H1 (cell line): ENCODE data around the gene WWP2. TPM values are rescaled to one million over a fixed set of nuclear protein-coding genes. Genes with fewer than 3 reads are reported as not detected.

Experiments
- CTCF ChIA-PET: fragments of 300-600 bp; sonication (Branson Sonifier 250); formaldehyde crosslinking; loops from one replicate; lab custom pipeline; 2021; ENCODE audit not compliant: partially characterized antibody; lab: Charles Lee
- POLR2A ChIA-PET: fragments of 300-600 bp; sonication (Branson Sonifier 250); formaldehyde crosslinking; loops from one replicate; lab custom pipeline; 2021; ENCODE audit warnings: inconsistent platforms; ENCODE audit not compliant: partially characterized antibody; lab: Charles Lee
- DNase-seq, 2 experiments: peaks; one replicate each; pipeline versions ENCODE4 v3.0.0 to v3.0.0-alpha.2; 2010 to 2022; ENCODE audit warnings: low spot score in 2 of 2, low read depth in 1 of 2, mixed read lengths in 1 of 2
- FAIRE-seq: peaks from 2 replicates; lab custom pipeline; 2011; peaks lifted over from hg19 to GRCh38; lab: Jason Lieb, UNC
- H2AFZ ChIP-seq: 2 replicates; pipeline ENCODE4 v1.8.1; 2012; ENCODE audit warnings: low read length, inconsistent platforms
- H2AK5ac ChIP-seq: 2 replicates; pipeline ENCODE4 v1.6.1; 2013; ENCODE audit warnings: low read depth, low read length
- H2BK120ac ChIP-seq: replicated peaks from 2 replicates; pipeline ENCODE3; 2013; ENCODE audit warnings: low read depth, low read length, inconsistent platforms
- H2BK12ac ChIP-seq: 2 replicates; pipeline ENCODE4 v1.6.1; 2013; ENCODE audit warnings: low read depth, low read length
- H2BK15ac ChIP-seq: 2 replicates; pipeline ENCODE4 v1.6.1; 2013; ENCODE audit warnings: low read length
- H2BK20ac ChIP-seq: 2 replicates; pipeline ENCODE4 v1.6.1; 2013; ENCODE audit warnings: low read length
- H2BK5ac ChIP-seq: 2 replicates; pipeline ENCODE4 v1.6.1; 2013; ENCODE audit warnings: low read depth, low read length
- H3K14ac ChIP-seq: 2 replicates; pipeline ENCODE4 v1.6.1; 2013; ENCODE audit warnings: inconsistent platforms; ENCODE audit not compliant: insufficient read length
- H3K18ac ChIP-seq: 2 replicates; pipeline ENCODE4 v1.6.1; 2013; ENCODE audit warnings: low read length; ENCODE audit errors: extremely low read depth
- H3K23ac ChIP-seq: 2 replicates; pipeline ENCODE4 v1.6.1; 2013; ENCODE audit warnings: inconsistent platforms; ENCODE audit not compliant: insufficient read length
- H3K23me2 ChIP-seq: 2 replicates; pipeline ENCODE4 v1.6.1; 2013; ENCODE audit warnings: low read depth, low read length
- H3K27ac ChIP-seq: 2 replicates; pipeline ENCODE4 v1.6.1; 2011; ENCODE audit warnings: low read depth, low read length, inconsistent platforms
- H3K27me3 ChIP-seq, 4 experiments: replicated peaks in 1 of 4; 1 replicate in 1 of 4; 2 replicates in 3 of 4; pipeline versions ENCODE4 v1.6.1 to v1.8.1; 2011 to 2013; ENCODE audit warnings: low read length in 3 of 4, mild to moderate bottlenecking in 3 of 4, inconsistent platforms in 2 of 4, mixed read lengths in 2 of 4, moderate library complexity in 1 of 4; ENCODE audit not compliant: control insufficient read depth in 3 of 4, insufficient read depth in 3 of 4; ENCODE audit errors: extremely low read depth in 1 of 4
- H3K36me3 ChIP-seq, 4 experiments: 2 replicates each; pipeline versions ENCODE4 v1.6.1 to v1.8.1; 2011 to 2013; ENCODE audit warnings: mild to moderate bottlenecking in 4 of 4, low read length in 3 of 4, moderate library complexity in 2 of 4, control low read depth in 1 of 4, inconsistent platforms in 1 of 4; ENCODE audit not compliant: insufficient read depth in 4 of 4, control insufficient read depth in 2 of 4
- H3K4ac ChIP-seq: replicated peaks from 2 replicates; pipeline ENCODE3; 2013; ENCODE audit warnings: low read length, low read depth, mixed read lengths, inconsistent platforms; ENCODE audit not compliant: insufficient read length
- H3K4me1 ChIP-seq, 4 experiments: replicated peaks in 1 of 4; 1 replicate in 1 of 4; 2 replicates in 3 of 4; pipeline versions ENCODE4 v1.6.1 to v1.8.1; 2011 to 2013; ENCODE audit warnings: low read length in 3 of 4, inconsistent platforms in 2 of 4, mixed read lengths in 1 of 4; ENCODE audit not compliant: insufficient read depth in 4 of 4, control insufficient read depth in 3 of 4
- H3K4me2 ChIP-seq, 2 experiments: 2 replicates each; pipeline versions ENCODE4 v1.6.1 to v1.8.1; 2011 to 2013; ENCODE audit warnings: low read depth in 2 of 2, low read length in 2 of 2, control low read depth in 1 of 2, inconsistent platforms in 1 of 2, mild to moderate bottlenecking in 1 of 2; ENCODE audit not compliant: insufficient read depth in 1 of 2
- H3K4me3 ChIP-seq, 4 experiments: fragments of 200-600, 300-600 bp in 1 of 4; sonication (generic), shearing (Covaris generic), sonication (Bioruptor Twin) in 1 of 4; 2 replicates each; pipeline versions ENCODE4 v1.5.1 to v1.8.1; 2011 to 2016; ENCODE audit warnings: low read length in 4 of 4, low read depth in 3 of 4, control low read depth in 2 of 4, inconsistent platforms in 2 of 4, mild to moderate bottlenecking in 2 of 4, mixed read lengths in 1 of 4, moderate library complexity in 1 of 4; ENCODE audit not compliant: insufficient read depth in 2 of 4; ENCODE audit errors: extremely low read depth in 1 of 4
- H3K56ac ChIP-seq: replicated peaks from 2 replicates; pipeline ENCODE3; 2013; ENCODE audit warnings: low read depth, mild to moderate bottlenecking, mixed read lengths, low read length, inconsistent platforms; ENCODE audit not compliant: insufficient read length
- H3K79me1 ChIP-seq: 2 replicates; pipeline ENCODE4 v1.6.1; 2013; ENCODE audit warnings: low read depth, low read length, control low read depth
- H3K79me2 ChIP-seq, 2 experiments: 2 replicates each; pipeline versions ENCODE4 v1.6.1 to v1.8.1; 2012 to 2013; ENCODE audit warnings: low read length in 2 of 2, mild to moderate bottlenecking in 2 of 2, inconsistent platforms in 1 of 2; ENCODE audit not compliant: insufficient read depth in 2 of 2, control insufficient read depth in 1 of 2
- H3K9ac ChIP-seq, 4 experiments: replicated peaks in 1 of 4; 1 replicate in 1 of 4; 2 replicates in 3 of 4; pipeline versions ENCODE4 v1.6.1 to v1.8.1; 2011 to 2013; ENCODE audit warnings: low read depth in 3 of 4, low read length in 3 of 4, control low read depth in 2 of 4, mild to moderate bottlenecking in 2 of 4, moderate library complexity in 2 of 4, inconsistent platforms in 1 of 4; ENCODE audit errors: extremely low read depth in 1 of 4
- H3K9me3 ChIP-seq, 2 experiments: 2 replicates each; pipeline versions ENCODE4 v1.6.1 to v1.8.1; 2012 to 2013; ENCODE audit warnings: mild to moderate bottlenecking in 2 of 2, moderate library complexity in 2 of 2, control low read depth in 1 of 2, inconsistent platforms in 1 of 2, low read depth in 1 of 2, low read length in 1 of 2, mixed read lengths in 1 of 2; ENCODE audit not compliant: insufficient read depth in 2 of 2
- H4K20me1 ChIP-seq, 2 experiments: replicated peaks in 1 of 2; 2 replicates each; pipeline versions ENCODE3 to v1.8.1; 2011 to 2013; ENCODE audit warnings: inconsistent platforms in 2 of 2, low read length in 2 of 2, mild to moderate bottlenecking in 1 of 2; ENCODE audit not compliant: insufficient read depth in 2 of 2, control insufficient read depth in 1 of 2
- H4K5ac ChIP-seq: 2 replicates; pipeline ENCODE4 v1.6.1; 2013; ENCODE audit warnings: low read length, low read depth, mixed read lengths, inconsistent platforms; ENCODE audit not compliant: insufficient read length
- H4K8ac ChIP-seq: 2 replicates; pipeline ENCODE4 v1.8.0; 2013; ENCODE audit warnings: mild to moderate bottlenecking, moderate library complexity, low read length, inconsistent platforms; ENCODE audit not compliant: insufficient read depth; ENCODE audit errors: extremely low read depth
- H4K91ac ChIP-seq: replicated peaks from 2 replicates; pipeline ENCODE3; 2013; ENCODE audit warnings: low read length, mixed read lengths, inconsistent platforms; ENCODE audit not compliant: insufficient read length
- ATF2 ChIP-seq: IDR thresholded peaks from 2 replicates; pipeline ENCODE4 v1.6.1; 2012; ENCODE audit warnings: low read length, inconsistent platforms
- CHD2 ChIP-seq: IDR thresholded peaks from 2 replicates; pipeline ENCODE4 v1.6.1; 2012; ENCODE audit warnings: low read length, improper control_type of control experiment
- MAFK ChIP-seq: IDR thresholded peaks from 2 replicates; pipeline ENCODE4 v1.6.1; 2012; ENCODE audit warnings: low read depth, mild to moderate bottlenecking, improper control_type of control experiment, low read length
- RBBP5 ChIP-seq: IDR thresholded peaks from 2 replicates; pipeline ENCODE4 v1.7.1; 2012; ENCODE audit warnings: low read depth, mild to moderate bottlenecking, inconsistent platforms, low read length, moderate library complexity, borderline replicate concordance
- RNF2 ChIP-seq: fragments of 200-900, 300-1000 bp; sonication (generic); IDR thresholded peaks from 2 replicates; pipeline ENCODE4 v1.7.1; 2016; ENCODE audit warnings: borderline replicate concordance, low read depth, mild to moderate bottlenecking, antibody characterized with exemption, low read length; ENCODE audit not compliant: poor library complexity, severe bottlenecking; ENCODE audit errors: missing control alignments
- SIN3A ChIP-seq, 2 experiments: IDR thresholded peaks in 1 of 2; conservative IDR thresholded peaks in 1 of 2; 2 replicates each; pipeline ENCODE4 v1.6.1; 2011 to 2012; ENCODE audit warnings: low read length in 2 of 2, improper control_type of control experiment in 1 of 2, low read depth in 1 of 2, mild to moderate bottlenecking in 1 of 2
- YY1 ChIP-seq: IDR thresholded peaks from 2 replicates; pipeline ENCODE4 v1.6.1; 2011; ENCODE audit warnings: low read depth, mild to moderate bottlenecking, low read length
- WGBS, 2 experiments: shearing (Covaris generic) in 1 of 2; methylation state at CpG; one replicate each; pipeline versions ENCODE4 v1.1.6 to v1.1.7; 2013 to 2015; ENCODE audit warnings: low lambda C conversion rate in 2 of 2, mixed read lengths in 2 of 2, inconsistent platforms in 1 of 2, low coverage in 1 of 2, missing lambda C conversion rate in 1 of 2; ENCODE audit not compliant: insufficient replicate concordance in 2 of 2, insufficient coverage in 1 of 2, insufficient read length in 1 of 2; ENCODE audit errors: extremely low coverage in 1 of 2, missing lambda C conversion rate in 1 of 2; 5-methylcytosine and 5-hydroxymethylcytosine counted together
- polyA plus RNA-seq, 7 experiments: library from polyadenylated mRNA; depleted of rRNA in 3 of 7; stranded (reverse) in 5 of 7; unstranded in 2 of 7; fragments of >200 nt in 5 of 7; fragments of 200-250 nt in 2 of 7; gene quantifications; 1 replicate in 5 of 7; 2 replicates in 1 of 7; 4 replicates in 1 of 7; pipeline versions ENCODE4 v1.2.1 to v1.2.3, GENCODE V29; 2011 to 2013; ENCODE audit warnings: missing spikeins in 2 of 7, mixed read lengths in 2 of 7
- total RNA-seq: library from RNA; stranded (reverse); fragmentation: NEBNext Ultra II Directional; extraction: Animal tissue kit (Norgen Biotek cat#: 25700); gene quantifications from 2 replicates; pipeline ENCODE4 v1.2.1, GENCODE V29; 2021
- TF ChIP-seq, protein P1 (sequence below), 3 experiments: IDR thresholded peaks; 1 replicate in 2 of 3; 2 replicates in 1 of 3; pipeline versions ENCODE4 v1.5.1 to v1.6.1; 2011; ENCODE audit warnings: low read length in 3 of 3, mild to moderate bottlenecking in 3 of 3, inconsistent platforms in 2 of 3, low read depth in 1 of 3, moderate library complexity in 1 of 3; ENCODE audit not compliant: insufficient read depth in 1 of 3; ENCODE audit errors: control extremely low read depth in 1 of 3

WWP2 gene
- total and polyA plus RNA-seq, 2 of the 8 experiments (the other 6 are each of a cell fraction or from before 2014, with no cell fraction given) = 14.1 to 42.2 TPM

GRCh38 chr16:69821844-69822173 lies 59.7 kb downstream of the WWP2 start:
- FAIRE-seq = no peak
- H3K79me2 ChIP-seq = no peaks in the 10 kb centered on the region
- H3K9ac ChIP-seq = no peak overlapping the region
- no peak overlapping the region for H4K91ac ChIP-seq
- no peak overlapping the region for H2BK12ac ChIP-seq
- H2AFZ ChIP-seq = no peak overlapping the region
- TF ChIP-seq RBBP5 (no peak), YY1 (no peak), ATF2 (no peak), RNF2 (no peak), MAFK (no peak), CHD2 (no peak), SIN3A (conservative IDR thresholded peaks at IDR 0.05 in 1 of 2, IDR thresholded peaks at IDR 0.05 in 1 of 2; ENCODE audit: low read depth in 1 of 2, low read length in 2 of 2) (no peak)
- TF ChIP-seq, protein P1, sequence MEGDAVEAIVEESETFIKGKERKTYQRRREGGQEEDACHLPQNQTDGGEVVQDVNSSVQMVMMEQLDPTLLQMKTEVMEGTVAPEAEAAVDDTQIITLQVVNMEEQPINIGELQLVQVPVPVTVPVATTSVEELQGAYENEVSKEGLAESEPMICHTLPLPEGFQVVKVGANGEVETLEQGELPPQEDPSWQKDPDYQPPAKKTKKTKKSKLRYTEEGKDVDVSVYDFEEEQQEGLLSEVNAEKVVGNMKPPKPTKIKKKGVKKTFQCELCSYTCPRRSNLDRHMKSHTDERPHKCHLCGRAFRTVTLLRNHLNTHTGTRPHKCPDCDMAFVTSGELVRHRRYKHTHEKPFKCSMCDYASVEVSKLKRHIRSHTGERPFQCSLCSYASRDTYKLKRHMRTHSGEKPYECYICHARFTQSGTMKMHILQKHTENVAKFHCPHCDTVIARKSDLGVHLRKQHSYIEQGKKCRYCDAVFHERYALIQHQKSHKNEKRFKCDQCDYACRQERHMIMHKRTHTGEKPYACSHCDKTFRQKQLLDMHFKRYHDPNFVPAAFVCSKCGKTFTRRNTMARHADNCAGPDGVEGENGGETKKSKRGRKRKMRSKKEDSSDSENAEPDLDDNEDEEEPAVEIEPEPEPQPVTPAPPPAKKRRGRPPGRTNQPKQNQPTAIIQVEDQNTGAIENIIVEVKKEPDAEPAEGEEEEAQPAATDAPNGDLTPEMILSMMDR (IDR thresholded peaks at IDR 0.05; ENCODE audit: control extremely low read depth in 1 of 3, insufficient read depth in 1 of 3, low read depth in 1 of 3, low read length in 3 of 3) = no peak
- TF ChIP-seq, all 59 proteins: peak for 0
- H4K8ac ChIP-seq = no peak overlapping the region
- no peaks in the 10 kb centered on the region for H3K36me3 ChIP-seq
- H3K23me2 ChIP-seq = peaks cover 2% of the 10 kb centered on the region; the same call in 1 of the 2 replicates
- no peak overlapping the region for H3K23ac ChIP-seq
- H3K18ac ChIP-seq = no peak overlapping the region
- no peak overlapping the region for H3K27ac ChIP-seq
- no peak overlapping the region for H3K14ac ChIP-seq
- no peak for DNase-seq
- no peak overlapping the region for H2BK120ac ChIP-seq
- no peak overlapping the region for H3K4ac ChIP-seq
- peaks cover 3 to 10% (median 5%) of the 10 kb centered on the region in 4 experiments; a peak in 6 of 7 replicates for H3K4me1 ChIP-seq
- H3K27me3 ChIP-seq = no peaks in the 10 kb centered on the region
- no peak overlapping the region for H2BK15ac ChIP-seq
- WGBS, 2 experiments = 94% methylated on average over 6 of the region's 6 CpGs; no CpG with 5 or more reads in 1 of the 2 experiments
- no peak overlapping the region for H2BK5ac ChIP-seq
- H4K5ac ChIP-seq = no peak overlapping the region
- H3K9me3 ChIP-seq = no peaks in the 10 kb centered on the region
- H3K4me2 ChIP-seq = no peak overlapping the region
- H3K4me3 ChIP-seq = no peak overlapping the region
- H3K79me1 ChIP-seq = no peaks in the 10 kb centered on the region
- no peak overlapping the region for H3K56ac ChIP-seq
- no peak overlapping the region; the same call in 1 of the 2 replicates for H2AK5ac ChIP-seq
- CTCF ChIA-PET = interaction anchor here (0.9 to 2.3 kb wide), 8 partner anchors 9 to 63 kb away, joined by 3 to 8 read pairs (median 4); no protein-coding TSS in a partner anchor
- H4K20me1 ChIP-seq = no peaks in the 10 kb centered on the region
- POLR2A ChIA-PET = no interaction called here
- no peak overlapping the region for H2BK20ac ChIP-seq
